DOHH2 (cell line): ENCODE measurements around the gene CAMK1G.

Experiments
- H3F3A ChIP-seq: fragments of 200-600 bp; sonication (generic), shearing (Covaris generic); 2 replicates; pipeline ENCODE4 v1.6.0; 2016; ENCODE audit warnings: antibody characterized with exemption, mild to moderate bottlenecking; ENCODE audit not compliant: control insufficient read depth, insufficient read depth
- H3K27ac ChIP-seq: fragments of 200-600 bp; sonication (generic); 2 replicates; pipeline ENCODE4 v1.5.1; 2014; ENCODE audit warnings: low read depth, mild to moderate bottlenecking, low read length, moderate library complexity
- H3K27me3 ChIP-seq: fragments of 200-600 bp; sonication (generic); 2 replicates; pipeline ENCODE4 v1.6.1; 2014; ENCODE audit warnings: mild to moderate bottlenecking, low read length, mixed read lengths; ENCODE audit not compliant: control insufficient read depth
- H3K36me3 ChIP-seq: fragments of 200-600 bp; sonication (generic); 2 replicates; pipeline ENCODE4 v1.6.1; 2014; ENCODE audit warnings: mild to moderate bottlenecking, low read length, moderate library complexity, mixed read lengths; ENCODE audit not compliant: control insufficient read depth
- H3K4me1 ChIP-seq: fragments of 200-600 bp; sonication (generic); 2 replicates; pipeline ENCODE4 v1.6.1; 2014; ENCODE audit warnings: mild to moderate bottlenecking, low read length, mixed read lengths; ENCODE audit not compliant: control insufficient read depth
- H3K4me2 ChIP-seq: fragments of 200-600 bp; sonication (generic); 2 replicates; pipeline ENCODE4 v1.6.0; 2014; ENCODE audit warnings: mild to moderate bottlenecking, low read length, moderate library complexity
- H3K4me3 ChIP-seq: fragments of 200-600 bp; sonication (generic); 2 replicates; pipeline ENCODE4 v1.5.1; 2014; ENCODE audit warnings: mild to moderate bottlenecking, low read length, mixed read lengths
- H3K79me2 ChIP-seq: fragments of 200-600 bp; sonication (generic); 2 replicates; pipeline ENCODE4 v1.6.1; 2014; ENCODE audit warnings: mild to moderate bottlenecking, low read length, mixed read lengths; ENCODE audit not compliant: control insufficient read depth
- H3K9me2 ChIP-seq: fragments of 200-600 bp; sonication (generic); replicated peaks from 2 replicates; pipeline ENCODE4 v1.6.1; 2014; ENCODE audit warnings: mild to moderate bottlenecking, low read length, mixed read lengths; ENCODE audit not compliant: control insufficient read depth
- H3K9me3 ChIP-seq: fragments of 200-600 bp; sonication (generic); 2 replicates; pipeline ENCODE4 v1.6.1; 2014; ENCODE audit warnings: antibody characterized with exemption, low read length, mixed read lengths; ENCODE audit not compliant: control insufficient read depth, insufficient read depth
- H4K20me1 ChIP-seq: fragments of 200-600 bp; sonication (generic); 2 replicates; pipeline ENCODE4 v1.6.0; 2014; ENCODE audit warnings: low read depth, mild to moderate bottlenecking, antibody characterized with exemption, low read length, moderate library complexity; ENCODE audit not compliant: control insufficient read depth, insufficient read depth
- EZH2phosphoT487 ChIP-seq: fragments of 200-600 bp; sonication (generic); IDR thresholded peaks from 2 replicates; pipeline ENCODE4 v1.6.1; 2017; ENCODE audit warnings: borderline replicate concordance, mild to moderate bottlenecking, antibody characterized with exemption, low read length, moderate library complexity, mixed read lengths
- TF ChIP-seq, protein P1 (sequence below): fragments of 200-600 bp; sonication (generic); IDR thresholded peaks from one replicate; pipeline ENCODE4 v1.5.1; 2014; ENCODE audit warnings: antibody characterized with exemption, mild to moderate bottlenecking, low read depth, low read length; ENCODE audit not compliant: poor library complexity, severe bottlenecking

Gene CAMK1G

DNA sequence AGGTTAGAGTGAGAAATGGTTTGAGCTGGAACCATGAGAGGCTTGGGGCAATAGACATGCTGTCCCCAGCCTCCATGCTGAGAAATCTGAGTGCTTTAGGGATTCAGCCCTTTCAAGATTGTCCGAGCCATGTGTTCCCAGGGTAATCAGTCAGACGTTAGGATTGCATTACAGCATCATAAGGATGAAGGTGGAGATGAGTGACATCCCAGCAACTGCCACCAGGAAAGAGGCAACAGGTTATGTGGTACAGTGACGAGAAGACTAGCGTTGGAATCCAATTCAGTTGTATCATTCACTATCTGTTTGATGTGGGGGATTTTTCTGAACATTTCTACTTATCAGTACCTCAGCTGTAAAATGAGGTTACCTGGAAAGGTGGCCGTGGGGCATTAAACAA is 1.7 kb downstream of the CAMK1G start:
- no peak overlapping the region for H3K27ac ChIP-seq
- no peaks in the 10 kb centered on the region for H3K9me3 ChIP-seq
- no peaks in the 10 kb centered on the region for H3F3A ChIP-seq
- peaks cover 3% of the 10 kb centered on the region for H3K27me3 ChIP-seq
- no peaks in the 10 kb centered on the region for H4K20me1 ChIP-seq
- H3K9me2 ChIP-seq: no peaks in the 10 kb centered on the region
- no peak overlapping the region for H3K4me2 ChIP-seq
- H3K36me3 ChIP-seq: no peaks in the 10 kb centered on the region
- H3K4me1 ChIP-seq: no peaks in the 10 kb centered on the region
- no peak for TF ChIP-seq EZH2phosphoT487
- TF ChIP-seq, protein P1, sequence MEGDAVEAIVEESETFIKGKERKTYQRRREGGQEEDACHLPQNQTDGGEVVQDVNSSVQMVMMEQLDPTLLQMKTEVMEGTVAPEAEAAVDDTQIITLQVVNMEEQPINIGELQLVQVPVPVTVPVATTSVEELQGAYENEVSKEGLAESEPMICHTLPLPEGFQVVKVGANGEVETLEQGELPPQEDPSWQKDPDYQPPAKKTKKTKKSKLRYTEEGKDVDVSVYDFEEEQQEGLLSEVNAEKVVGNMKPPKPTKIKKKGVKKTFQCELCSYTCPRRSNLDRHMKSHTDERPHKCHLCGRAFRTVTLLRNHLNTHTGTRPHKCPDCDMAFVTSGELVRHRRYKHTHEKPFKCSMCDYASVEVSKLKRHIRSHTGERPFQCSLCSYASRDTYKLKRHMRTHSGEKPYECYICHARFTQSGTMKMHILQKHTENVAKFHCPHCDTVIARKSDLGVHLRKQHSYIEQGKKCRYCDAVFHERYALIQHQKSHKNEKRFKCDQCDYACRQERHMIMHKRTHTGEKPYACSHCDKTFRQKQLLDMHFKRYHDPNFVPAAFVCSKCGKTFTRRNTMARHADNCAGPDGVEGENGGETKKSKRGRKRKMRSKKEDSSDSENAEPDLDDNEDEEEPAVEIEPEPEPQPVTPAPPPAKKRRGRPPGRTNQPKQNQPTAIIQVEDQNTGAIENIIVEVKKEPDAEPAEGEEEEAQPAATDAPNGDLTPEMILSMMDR: no peak
- no peaks in the 10 kb centered on the region for H3K79me2 ChIP-seq
- no peak overlapping the region for H3K4me3 ChIP-seq

DNA sequence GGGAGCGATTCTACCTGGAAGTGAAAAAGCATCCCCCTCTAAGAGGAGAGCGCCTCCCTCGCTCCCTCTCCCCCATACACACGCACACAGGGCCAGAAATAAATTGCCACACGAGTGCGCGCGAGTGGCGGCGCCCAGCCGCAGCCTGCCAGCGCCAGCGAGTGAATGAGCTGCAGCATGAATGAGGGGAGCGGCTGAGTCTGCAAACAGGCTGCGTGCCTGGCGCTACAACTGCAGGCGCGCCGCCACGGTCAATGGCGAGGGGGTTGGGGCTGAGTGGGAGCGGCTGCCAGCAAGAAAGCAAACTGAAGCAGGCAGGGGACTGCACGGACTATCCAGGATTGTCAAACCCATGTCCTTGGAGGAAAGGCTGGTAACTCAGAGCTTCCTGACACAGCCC is 2.2 kb downstream of the CAMK1G start:
- Histone ChIP-seq H3K27me3 (peaks cover 3% of the 10 kb centered on the region), H3K4me3 (no peak overlapping the region)

DNA sequence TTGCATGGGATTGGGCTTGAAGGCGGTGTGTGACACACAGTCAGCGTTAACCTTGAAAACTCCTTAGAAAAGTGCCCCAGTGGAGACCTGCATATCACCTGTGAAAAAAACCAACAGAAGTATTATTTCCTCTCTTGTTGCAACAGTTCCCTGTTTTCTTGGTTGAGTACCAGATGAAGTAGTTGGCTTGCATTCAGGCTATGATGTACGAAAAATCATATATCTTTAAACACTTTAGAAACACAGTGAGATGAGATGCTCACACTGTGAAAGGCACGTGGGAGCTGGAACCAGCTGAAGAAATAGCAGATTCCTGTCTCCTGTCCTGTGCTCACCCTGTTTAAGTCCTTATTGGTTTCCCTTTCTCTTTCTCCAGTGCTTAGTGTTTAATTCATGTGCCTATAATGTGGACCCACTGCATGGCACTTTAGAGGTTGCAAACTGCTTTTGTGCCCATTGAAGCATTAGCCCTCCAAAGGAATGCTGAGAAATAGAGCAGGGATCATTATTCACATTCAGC is 2.8 kb downstream of the CAMK1G start:
- H3K36me3 ChIP-seq: no peaks in the 10 kb centered on the region
- no peak overlapping the region for H3K4me2 ChIP-seq
- no peaks in the 10 kb centered on the region for H3K79me2 ChIP-seq
- no peaks in the 10 kb centered on the region for H3F3A ChIP-seq
- peaks cover 3% of the 10 kb centered on the region for H3K27me3 ChIP-seq
- no peaks in the 10 kb centered on the region for H3K9me2 ChIP-seq
- H3K4me3 ChIP-seq: no peak overlapping the region
- H3K9me3 ChIP-seq: no peaks in the 10 kb centered on the region
- H3K4me1 ChIP-seq: no peaks in the 10 kb centered on the region
- H3K27ac ChIP-seq: no peak overlapping the region
- no peak for TF ChIP-seq EZH2phosphoT487
- TF ChIP-seq, protein P1: no peak
- no peaks in the 10 kb centered on the region for H4K20me1 ChIP-seq

More for the DNA sequence above, 2.2 kb downstream of the CAMK1G start:
- Histone ChIP-seq H3K27ac (no peak overlapping the region), H3K9me2 (no peaks in the 10 kb centered on the region), H3K79me2 (no peaks in the 10 kb centered on the region), H3K9me3 (no peaks in the 10 kb centered on the region), H3F3A (no peaks in the 10 kb centered on the region), H3K36me3 (no peaks in the 10 kb centered on the region), H3K4me2 (no peak overlapping the region), H4K20me1 (no peaks in the 10 kb centered on the region), H3K4me1 (no peaks in the 10 kb centered on the region)
- TF ChIP-seq EZH2phosphoT487: no peak
- TF ChIP-seq, protein P1: no peak
